Parathyroid adenoma (tissue), 2 donors: ENCODE results near the gene PRKCQ.

Experiments used
- H2AFZ ChIP-seq: fragments of 300-600 bp; sonication (generic); one replicate; pipeline ENCODE4 v1.7.0; 2017; ENCODE audit warnings: antibody characterized with exemption, mild to moderate bottlenecking
- H3K27ac ChIP-seq: fragments of 300-600 bp; sonication (generic); one replicate; pipeline ENCODE4 v1.7.0; 2017
- H3K27me3 ChIP-seq: fragments of 300-600 bp; sonication (generic); one replicate; pipeline ENCODE4 v1.7.0; 2017; ENCODE audit warnings: low read length; ENCODE audit not compliant: control insufficient read depth, insufficient read depth
- H3K36me3 ChIP-seq: fragments of 300-600 bp; sonication (generic); one replicate; pipeline ENCODE4 v1.7.0; 2017; ENCODE audit warnings: low read length; ENCODE audit not compliant: control insufficient read depth, insufficient read depth
- H3K4me1 ChIP-seq: fragments of 300-600 bp; sonication (generic); one replicate; pipeline ENCODE4 v1.7.0; 2017; ENCODE audit warnings: control low read depth
- H3K4me2 ChIP-seq: fragments of 300-600 bp; sonication (generic); one replicate; pipeline ENCODE4 v1.7.0; 2017; ENCODE audit warnings: low read length
- H3K4me3 ChIP-seq: fragments of 300-600 bp; sonication (generic); one replicate; pipeline ENCODE4 v1.7.0; 2017; ENCODE audit warnings: low read depth, low read length
- H3K79me2 ChIP-seq: fragments of 300-600 bp; sonication (generic); one replicate; pipeline ENCODE4 v1.7.0; 2017; ENCODE audit warnings: control low read depth
- H3K9ac ChIP-seq: fragments of 300-600 bp; sonication (generic); one replicate; pipeline ENCODE4 v1.7.0; 2017; ENCODE audit warnings: mild to moderate bottlenecking
- H3K9me3 ChIP-seq: fragments of 300-600 bp; sonication (generic); one replicate; pipeline ENCODE4 v1.7.0; 2017; ENCODE audit warnings: low read length; ENCODE audit not compliant: control insufficient read depth
- TF ChIP-seq, protein P1 (sequence below): fragments of 300-600 bp; sonication (generic); IDR thresholded peaks from one replicate; pipeline ENCODE4 v1.7.0; 2017; ENCODE audit warnings: antibody characterized with exemption, mild to moderate bottlenecking
- donor health status: primary hyperparathyroidism.

Gene PRKCQ

DNA sequence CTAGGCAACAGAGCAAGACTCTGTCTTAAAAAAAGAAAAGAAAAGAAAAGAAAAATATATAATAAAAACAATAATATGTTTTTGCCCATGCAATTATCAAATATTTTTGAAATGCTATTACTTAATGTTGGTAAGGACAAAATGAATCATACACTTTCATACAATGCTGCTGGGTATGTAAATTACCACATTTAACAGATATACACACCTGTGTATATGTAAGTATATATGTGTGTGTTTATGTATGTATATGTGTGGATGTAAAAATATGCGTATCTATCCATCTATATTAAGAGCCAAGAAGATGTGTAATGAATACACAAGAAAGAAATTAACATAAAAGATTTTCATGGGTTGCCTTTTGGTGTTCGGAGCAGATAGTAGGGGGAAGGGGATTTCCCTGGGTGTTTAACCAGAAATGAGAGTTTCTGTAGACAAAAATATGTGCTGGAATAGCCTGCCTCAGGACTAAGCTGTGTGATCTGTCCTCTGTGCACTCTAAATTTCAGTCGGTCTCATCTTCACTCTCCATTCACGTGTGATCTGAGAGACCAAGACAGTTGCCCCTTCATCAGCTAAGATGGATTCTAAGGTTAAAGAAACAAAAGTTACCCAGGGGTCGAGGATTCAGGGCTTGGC is 61.2 kb downstream of the PRKCQ start:
- Histone ChIP-seq H3K36me3 (no peaks in the 10 kb centered on the region), H3K27me3 (no peaks in the 10 kb centered on the region), H3K4me3 (no peak overlapping the region), H3K9ac (no peak overlapping the region), H3K4me1 (no peaks in the 10 kb centered on the region), H3K27ac (no peak overlapping the region), H3K4me2 (no peak overlapping the region), H3K79me2 (no peaks in the 10 kb centered on the region), H3K9me3 (no peaks in the 10 kb centered on the region), H2AFZ (no peak overlapping the region)
- TF ChIP-seq, protein P1, sequence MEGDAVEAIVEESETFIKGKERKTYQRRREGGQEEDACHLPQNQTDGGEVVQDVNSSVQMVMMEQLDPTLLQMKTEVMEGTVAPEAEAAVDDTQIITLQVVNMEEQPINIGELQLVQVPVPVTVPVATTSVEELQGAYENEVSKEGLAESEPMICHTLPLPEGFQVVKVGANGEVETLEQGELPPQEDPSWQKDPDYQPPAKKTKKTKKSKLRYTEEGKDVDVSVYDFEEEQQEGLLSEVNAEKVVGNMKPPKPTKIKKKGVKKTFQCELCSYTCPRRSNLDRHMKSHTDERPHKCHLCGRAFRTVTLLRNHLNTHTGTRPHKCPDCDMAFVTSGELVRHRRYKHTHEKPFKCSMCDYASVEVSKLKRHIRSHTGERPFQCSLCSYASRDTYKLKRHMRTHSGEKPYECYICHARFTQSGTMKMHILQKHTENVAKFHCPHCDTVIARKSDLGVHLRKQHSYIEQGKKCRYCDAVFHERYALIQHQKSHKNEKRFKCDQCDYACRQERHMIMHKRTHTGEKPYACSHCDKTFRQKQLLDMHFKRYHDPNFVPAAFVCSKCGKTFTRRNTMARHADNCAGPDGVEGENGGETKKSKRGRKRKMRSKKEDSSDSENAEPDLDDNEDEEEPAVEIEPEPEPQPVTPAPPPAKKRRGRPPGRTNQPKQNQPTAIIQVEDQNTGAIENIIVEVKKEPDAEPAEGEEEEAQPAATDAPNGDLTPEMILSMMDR: no peak

DNA sequence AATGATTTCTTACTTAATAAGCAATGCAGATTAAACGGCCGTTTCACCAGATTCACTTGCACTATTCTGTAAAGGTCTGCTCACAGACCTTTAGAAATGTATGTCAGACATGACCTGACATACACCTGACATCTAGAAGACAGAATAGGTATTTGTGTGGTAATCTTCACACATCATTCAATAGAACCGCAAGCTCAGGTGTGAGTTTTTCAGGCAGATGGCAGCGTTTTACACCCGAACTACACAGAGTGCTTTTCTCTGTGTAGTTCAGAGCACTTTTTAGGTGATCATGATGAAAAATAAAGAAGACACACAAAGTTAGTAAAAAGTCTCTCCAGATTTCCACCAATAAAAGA is 63.2 kb downstream of the PRKCQ start:
- H3K27ac ChIP-seq: no peak overlapping the region
- no peak overlapping the region for H2AFZ ChIP-seq
- no peak overlapping the region for H3K9ac ChIP-seq
- no peaks in the 10 kb centered on the region for H3K9me3 ChIP-seq
- H3K4me1 ChIP-seq: no peaks in the 10 kb centered on the region
- no peaks in the 10 kb centered on the region for H3K36me3 ChIP-seq
- no peaks in the 10 kb centered on the region for H3K27me3 ChIP-seq
- H3K4me2 ChIP-seq: no peak overlapping the region
- no peak overlapping the region for H3K4me3 ChIP-seq
- no peaks in the 10 kb centered on the region for H3K79me2 ChIP-seq
- TF ChIP-seq, protein P1: no peak

DNA sequence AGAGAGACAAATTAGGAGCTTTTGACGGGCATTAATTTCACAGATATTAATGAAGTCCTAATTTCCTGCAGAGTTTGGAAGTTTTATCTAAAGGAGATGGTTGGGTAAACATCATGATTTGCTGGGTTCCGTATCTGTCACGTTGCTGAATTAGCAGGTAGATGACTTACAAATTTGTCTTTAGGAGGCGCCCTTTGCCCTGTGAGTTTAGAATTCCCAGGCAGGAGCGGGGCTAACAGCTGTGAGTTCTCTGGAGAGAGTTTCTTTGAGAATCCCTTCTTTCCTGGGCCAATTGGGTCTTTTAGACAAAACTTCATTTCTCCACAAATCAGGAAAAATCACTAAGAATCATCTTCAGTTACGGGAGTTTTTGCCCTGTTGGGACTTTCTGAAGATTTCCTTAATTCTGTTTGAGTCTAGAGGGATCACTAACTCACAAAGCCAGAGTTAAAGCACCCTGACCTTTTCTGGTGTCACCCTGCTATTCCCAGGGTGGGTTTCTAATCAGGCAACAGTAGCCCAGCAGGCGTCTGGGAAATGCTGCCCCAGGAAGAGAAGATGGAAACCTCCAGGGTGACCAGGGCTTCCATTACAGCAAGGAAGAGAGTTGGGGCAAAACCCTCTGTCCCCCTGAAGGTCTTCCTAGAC is 63.7 kb downstream of the PRKCQ start:
- no peak overlapping the region for H3K9ac ChIP-seq
- H3K9me3 ChIP-seq: no peaks in the 10 kb centered on the region
- no peak overlapping the region for H3K4me3 ChIP-seq
- H3K27me3 ChIP-seq: no peaks in the 10 kb centered on the region
- H3K4me1 ChIP-seq: no peaks in the 10 kb centered on the region
- H3K79me2 ChIP-seq: no peaks in the 10 kb centered on the region
- TF ChIP-seq, protein P1: no peak
- H3K27ac ChIP-seq: no peak overlapping the region
- H2AFZ ChIP-seq: no peak overlapping the region
- H3K4me2 ChIP-seq: no peak overlapping the region
- no peaks in the 10 kb centered on the region for H3K36me3 ChIP-seq

DNA sequence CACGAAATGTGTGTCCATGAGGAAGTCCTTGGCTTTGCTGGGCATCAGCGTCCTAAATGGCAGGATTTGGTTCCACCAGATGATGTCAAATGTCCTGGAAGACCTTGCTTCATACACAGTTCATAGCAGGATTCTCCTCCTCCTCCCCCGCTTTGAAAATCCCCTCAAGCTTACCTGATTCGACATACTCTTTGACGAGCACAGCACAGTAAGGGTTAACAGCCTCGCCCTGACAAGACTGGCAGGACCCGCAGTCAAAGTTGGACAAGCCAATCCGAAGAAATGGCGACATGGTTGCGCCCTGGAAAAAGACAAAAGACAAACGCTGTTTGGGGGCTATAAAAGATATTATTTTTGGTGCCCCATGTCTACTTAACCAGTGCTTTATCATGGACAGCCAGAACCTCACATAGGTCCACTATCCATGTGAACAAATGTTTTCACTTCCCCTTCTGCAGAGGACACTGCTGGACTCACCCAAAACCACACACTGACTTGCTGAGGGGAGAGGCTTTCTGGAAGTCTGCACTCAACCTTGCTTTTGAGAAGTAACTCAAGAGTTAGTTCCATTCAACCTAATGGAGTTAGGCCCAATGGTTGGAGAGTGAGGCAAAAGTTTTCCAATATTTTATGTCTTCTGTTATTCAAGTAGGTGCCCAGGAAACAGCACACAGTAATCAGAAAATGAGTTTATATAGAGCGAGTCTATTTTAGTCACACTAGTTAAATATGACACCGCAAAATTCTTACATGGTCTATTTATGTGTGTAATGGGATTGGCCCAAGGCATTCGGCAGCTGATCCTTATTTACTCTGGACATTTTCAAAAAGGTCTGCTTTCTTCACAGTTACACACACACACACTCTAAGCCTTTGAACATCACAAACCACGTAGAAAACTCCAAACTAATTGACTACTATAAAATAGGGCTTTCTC is 65.0 kb downstream of the PRKCQ start:
- no peak overlapping the region for H3K4me2 ChIP-seq
- no peaks in the 10 kb centered on the region for H3K9me3 ChIP-seq
- H3K79me2 ChIP-seq: no peaks in the 10 kb centered on the region
- H3K27me3 ChIP-seq: no peaks in the 10 kb centered on the region
- no peak overlapping the region for H2AFZ ChIP-seq
- TF ChIP-seq, protein P1: no peak
- H3K9ac ChIP-seq: no peak overlapping the region
- H3K27ac ChIP-seq: no peak overlapping the region
- H3K4me1 ChIP-seq: no peaks in the 10 kb centered on the region
- H3K36me3 ChIP-seq: no peaks in the 10 kb centered on the region
- no peak overlapping the region for H3K4me3 ChIP-seq
